GM19239 (cell line): ENCODE results near the gene SCCPDH.
"Not testable (repeated sequence)": the region's sequence is repeated elsewhere in the genome, so short reads cannot be mapped to it uniquely, and the experiment has no call there.

Experiments used
- DNase-seq: peaks from one replicate; pipeline ENCODE4 v3.0.0; 2011; ENCODE audit warnings: low spot score; ENCODE audit not compliant: insufficient read length
- FAIRE-seq: peaks from 2 replicates; lab custom pipeline; 2011; peaks lifted over from hg19 to GRCh38; lab: Jason Lieb, UNC

SCCPDH gene

DNA sequence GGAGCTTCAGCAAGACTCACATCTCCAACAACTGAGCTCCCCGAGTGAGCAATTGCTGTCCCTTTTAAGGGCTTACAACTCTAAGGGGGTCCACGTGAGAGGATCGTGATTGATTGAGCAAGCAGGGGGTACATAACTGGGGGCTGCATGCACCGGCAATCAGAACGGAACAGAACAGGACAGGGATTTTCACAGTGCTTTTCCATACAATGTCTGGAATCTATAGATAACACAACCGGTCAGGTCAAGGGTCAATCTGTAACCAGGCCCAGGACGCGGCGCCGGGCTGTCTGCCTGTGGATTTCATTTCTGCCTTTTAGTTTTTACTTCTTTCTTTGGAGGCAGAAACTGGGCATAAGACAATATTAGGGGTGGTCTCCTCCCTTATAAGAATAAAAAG lies 21.9 kb downstream of the SCCPDH start:
- not testable (repeated sequence) for DNase-seq, FAIRE-seq

DNA sequence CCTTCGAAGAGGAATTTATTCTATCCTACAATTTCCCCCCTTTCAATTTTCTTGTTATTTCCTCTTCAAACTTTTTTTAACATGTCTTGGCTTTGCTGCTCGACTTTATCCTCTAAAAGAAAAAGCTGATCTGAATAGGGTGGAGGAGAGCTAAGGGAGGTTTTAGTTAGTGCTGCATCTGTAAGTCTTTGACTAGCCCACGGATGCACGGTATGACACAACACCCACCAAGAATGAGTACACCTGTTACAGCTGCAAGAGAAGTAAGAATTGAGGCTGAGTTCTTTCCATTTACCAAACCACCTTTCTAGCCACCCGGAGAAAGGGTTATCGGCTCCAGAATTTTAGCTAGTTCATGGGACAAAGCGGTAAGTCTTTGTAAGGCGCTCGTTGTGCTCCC lies 23.8 kb downstream of the SCCPDH start:
- no peak for DNase-seq
- no peak for FAIRE-seq

DNA sequence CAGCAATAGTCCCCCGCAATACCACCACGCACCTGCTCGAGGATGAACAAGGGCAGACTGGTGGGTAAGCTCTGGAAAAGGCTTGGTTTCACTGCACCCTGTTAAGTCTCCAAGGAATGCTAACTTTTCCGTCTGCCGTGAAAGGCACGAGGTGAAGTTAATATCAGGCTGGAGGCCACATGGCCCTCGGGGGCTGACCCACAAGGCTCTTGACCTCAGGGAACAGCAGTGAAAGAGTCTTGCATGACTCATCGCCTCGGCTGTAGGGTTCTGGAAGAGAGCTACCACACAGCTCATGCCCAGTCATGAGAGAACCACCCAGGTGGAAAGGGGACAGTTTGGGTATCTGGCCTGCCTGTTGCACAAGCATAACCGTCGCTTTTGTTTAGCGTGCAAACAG lies 24.7 kb downstream of the SCCPDH start:
- FAIRE-seq (no peak), DNase-seq (no peak)

DNA sequence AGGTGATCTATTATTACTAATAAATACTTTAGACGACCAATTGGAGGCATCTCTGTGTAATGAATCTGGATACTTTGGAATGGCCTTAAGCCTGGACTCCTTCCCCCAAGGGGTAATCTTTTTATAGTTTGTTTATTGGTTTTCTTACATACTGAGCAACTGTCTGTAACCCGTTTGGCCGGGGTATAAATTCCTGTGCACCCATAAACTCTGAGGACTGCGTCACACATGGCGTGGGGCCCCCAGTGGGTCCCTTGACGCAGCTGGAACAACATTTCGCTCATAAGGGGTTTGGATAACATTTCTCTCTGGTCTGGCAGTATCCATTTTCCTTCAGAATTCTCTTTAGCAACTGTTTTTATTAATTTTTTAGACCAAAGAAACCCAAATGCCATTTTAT lies 26.5 kb downstream of the SCCPDH start:
- DNase-seq = no peak

DNA sequence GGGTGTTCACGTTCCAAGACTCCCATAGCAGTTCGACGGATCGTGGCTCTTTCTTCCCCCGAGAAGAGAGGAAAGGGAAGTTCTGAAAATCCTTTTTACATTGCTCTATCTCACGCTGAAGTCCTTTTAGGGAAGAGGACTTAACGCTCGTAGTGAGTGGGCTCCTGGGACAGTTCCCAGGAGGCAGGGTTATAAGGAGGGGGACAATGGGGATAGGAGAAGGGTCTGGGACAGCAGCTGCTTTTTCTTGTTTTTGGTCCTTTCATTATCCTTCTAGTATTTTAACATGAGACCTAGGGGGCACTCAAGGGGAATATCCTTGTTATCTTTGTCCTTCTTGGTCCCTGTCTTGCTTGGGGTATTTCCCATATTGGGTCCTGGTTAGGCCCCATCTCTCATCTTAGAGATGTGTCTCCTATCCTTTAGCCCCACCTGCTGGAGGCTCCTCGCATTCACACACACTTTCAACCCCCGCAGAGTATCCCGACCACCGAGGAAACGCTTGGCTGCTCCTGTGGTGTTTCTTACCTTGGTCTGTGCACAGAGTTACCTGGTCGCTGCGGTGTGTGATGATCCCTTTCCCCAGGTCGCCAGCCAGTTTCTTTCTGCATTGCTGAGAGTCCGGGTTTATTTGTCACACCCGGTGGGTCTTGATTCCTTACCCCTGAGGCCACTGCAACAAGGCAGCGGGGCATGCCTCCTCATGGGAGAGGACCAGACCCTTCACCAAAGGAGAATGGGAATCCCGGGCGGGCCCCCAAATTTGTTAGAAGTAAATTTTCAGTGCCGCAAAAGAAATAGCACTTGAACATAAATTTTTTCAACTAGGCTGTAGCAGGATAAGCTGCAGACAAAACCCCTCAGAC lies 29.7 kb downstream of the SCCPDH start:
- DNase-seq (peak; percentile 21), FAIRE-seq (peak; percentile 83)

More for the DNA sequence above, 26.5 kb downstream of the SCCPDH start:
- FAIRE-seq = no peak

DNA sequence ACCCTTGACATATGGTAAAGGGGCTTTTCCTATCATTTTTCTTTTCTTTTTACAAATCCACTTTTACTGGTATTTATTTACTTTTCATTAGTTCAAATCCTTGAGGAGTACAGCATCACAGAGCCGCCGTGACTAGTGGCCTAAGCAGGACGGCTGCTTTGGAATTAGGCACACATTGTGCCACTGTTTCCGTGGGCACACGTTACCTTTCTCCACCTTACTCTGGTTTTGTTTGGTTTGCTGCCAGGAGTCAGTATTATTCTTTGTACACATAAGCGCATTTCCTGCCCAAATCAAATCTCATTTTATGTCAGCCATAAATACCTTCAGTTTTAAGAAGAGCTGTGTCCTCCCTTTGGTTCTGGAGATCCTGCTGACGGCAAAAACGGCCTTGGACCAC lies 31.2 kb downstream of the SCCPDH start:
- DNase-seq = no peak
- no peak for FAIRE-seq

DNA sequence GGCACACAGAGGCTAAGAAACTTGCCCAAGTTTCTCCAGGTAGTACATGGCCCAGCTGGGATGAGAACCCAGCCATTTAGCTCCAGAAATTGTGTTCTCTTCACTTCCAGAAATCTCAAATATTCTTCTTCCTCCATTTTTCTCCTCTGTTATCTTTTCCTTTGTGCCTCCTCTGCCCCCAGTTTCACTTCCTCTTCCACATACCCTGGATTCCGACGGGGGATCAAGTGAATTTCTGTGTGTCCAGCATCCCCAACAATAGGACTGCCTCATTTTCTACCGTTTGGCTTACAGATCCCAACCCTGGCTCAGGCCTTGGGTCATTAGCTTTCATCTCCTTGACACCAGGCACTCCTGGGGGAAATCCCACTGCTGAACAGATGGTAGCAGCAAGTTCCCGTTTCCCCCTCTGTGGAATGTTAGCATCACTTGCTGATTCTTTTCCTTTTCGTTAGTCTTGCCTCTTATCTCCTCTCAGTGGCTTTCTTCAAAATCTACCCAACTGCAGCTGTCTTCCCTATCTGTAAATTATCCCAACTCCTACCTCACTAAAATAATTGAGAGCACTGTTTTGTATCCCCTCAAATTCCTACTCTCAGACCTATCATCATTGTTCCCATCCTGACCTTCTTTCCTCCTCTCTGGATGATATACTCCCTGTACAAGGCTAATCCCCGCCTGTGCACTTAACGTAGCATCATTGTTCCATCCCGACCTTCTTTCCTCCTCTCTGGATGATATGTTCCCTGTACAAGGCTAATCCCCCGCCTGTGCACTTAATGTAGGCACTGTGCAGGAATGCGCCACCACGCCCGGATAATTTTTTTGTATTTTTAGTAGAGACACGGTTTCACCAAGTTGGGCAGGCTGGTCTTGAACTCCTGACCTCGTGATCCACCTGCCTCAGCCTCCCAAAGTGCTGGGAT lies 36.5 kb downstream of the SCCPDH start:
- DNase-seq = no peak
- no peak for FAIRE-seq

DNA sequence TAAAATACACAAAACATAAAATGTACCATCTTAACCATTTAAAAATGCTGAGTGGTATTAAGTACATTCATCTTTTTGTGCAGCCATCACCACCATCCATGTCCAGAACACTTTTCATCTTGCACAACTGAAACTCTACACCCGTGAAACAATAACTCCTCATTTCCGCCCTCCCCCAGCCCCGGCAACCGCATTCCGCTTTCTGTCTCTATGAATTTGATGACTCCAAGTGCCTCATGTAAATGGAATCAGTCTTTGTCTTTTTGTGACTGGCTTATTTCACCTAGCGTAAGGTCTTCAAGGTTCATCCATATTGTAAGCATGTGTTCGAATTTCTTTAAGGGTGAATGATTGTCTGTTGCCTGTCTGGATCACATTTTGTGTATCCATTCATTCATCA lies 37.2 kb downstream of the SCCPDH start:
- DNase-seq (no peak), FAIRE-seq (no peak)

DNA sequence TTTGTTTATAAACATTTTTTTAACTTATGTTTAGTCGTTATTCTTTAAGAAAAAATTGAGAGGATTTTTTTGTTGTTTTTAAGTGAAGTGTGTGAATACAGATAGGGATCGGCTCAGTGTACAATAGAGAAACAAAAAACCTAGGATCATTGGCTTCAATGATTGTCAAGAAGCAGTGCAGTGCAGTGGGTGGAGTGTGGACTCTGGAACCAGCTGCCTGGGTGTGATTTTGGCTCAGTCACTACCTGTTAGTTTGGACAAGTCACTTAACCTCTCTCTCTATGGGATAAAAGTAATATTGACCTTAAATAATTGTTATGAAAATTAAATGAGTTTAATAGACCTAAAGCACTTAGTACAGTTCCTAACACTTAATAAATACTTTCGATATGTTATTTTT lies 41.3 kb downstream of the SCCPDH start:
- FAIRE-seq (no peak), DNase-seq (no peak)

DNA sequence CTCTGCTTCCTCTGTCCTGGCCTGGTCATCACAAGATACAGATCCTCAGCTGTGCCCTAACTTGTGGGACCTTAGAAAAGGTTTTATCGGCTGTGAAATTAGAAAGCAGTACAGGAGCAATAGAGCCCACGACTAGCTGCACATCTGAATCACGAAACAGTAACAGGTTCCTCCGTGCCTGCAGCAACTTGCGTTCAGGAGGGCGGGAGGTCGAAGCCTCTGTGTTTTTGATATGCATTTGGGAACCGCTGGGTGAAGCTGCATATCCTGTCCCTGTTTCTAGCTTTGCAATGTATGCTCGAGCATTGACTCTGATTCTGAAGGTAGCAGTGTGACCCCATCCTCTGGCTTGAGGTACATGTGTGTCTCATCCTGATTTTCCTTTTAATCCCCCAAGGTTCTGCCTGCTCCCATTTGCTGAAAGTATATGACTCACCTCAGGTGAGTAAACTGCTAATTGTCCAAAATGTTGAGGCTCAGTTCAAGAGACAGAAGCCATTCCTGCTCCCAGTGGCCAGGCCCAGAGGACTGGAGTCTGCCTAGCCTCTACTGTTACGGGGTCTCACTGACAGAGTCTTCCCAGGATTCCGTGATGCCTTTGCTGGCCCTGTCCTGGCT lies 44.3 kb downstream of the SCCPDH start:
- DNase-seq (no peak), FAIRE-seq (no peak)

DNA sequence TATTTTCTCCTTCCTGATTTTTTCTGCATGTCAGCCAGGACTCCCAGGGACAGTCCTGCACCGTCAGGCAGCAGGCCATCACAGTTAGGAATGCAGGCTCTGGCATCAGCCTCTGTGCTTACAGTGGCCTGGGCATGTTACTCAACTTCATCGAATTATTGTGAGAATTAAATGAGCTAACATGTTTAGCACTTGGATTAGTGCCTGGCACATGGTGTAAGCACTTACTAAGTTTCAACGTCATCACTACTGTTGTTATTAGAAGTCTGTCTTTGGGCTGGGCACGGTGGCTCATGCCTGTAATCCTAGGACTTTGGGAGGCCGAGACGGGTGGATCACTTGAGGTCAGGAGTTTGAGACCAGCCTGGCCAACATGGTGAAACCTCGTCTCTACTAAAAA lies 45.1 kb downstream of the SCCPDH start:
- FAIRE-seq = no peak
- DNase-seq = no peak

DNA sequence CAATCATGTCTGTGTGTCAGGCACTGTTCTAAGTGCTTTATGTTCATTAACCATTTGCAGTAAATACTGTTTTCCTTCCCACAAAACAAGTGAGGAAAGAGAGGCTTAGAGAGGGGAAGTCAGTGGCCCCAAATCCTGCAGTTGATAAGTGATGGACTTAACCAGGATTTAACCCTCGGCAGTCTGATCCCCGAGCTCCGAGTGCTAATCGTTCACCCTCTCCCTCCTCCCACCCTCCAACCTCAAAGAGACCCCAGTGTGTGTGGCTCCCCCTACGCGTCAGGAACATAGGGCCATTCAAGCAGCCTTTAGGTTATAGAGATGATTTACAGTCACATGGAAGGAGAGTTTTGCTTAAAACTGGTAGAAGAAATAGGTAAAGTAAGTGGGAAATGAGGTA lies 47.2 kb downstream of the SCCPDH start:
- no peak for DNase-seq
- FAIRE-seq = no peak

DNA sequence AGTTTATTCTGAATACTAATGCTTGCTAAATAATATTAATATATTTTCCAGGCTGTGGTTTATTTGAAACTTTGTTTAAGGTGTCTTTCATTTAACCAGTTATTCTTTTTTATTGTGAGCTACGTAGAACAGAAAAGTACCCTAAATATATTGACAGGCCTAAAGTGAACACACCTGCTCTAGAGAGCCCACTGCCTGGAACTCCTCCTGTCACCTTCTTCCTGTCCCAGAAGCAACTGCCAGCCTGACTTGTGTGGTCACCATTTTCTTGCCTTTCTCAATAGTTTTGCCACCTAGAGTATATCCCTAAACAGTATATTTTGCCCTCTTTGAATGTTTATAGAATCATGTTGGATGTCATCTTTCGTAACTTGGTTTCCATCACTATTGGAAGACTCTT lies 48.5 kb downstream of the SCCPDH start:
- FAIRE-seq (no peak), DNase-seq (no peak)

DNA sequence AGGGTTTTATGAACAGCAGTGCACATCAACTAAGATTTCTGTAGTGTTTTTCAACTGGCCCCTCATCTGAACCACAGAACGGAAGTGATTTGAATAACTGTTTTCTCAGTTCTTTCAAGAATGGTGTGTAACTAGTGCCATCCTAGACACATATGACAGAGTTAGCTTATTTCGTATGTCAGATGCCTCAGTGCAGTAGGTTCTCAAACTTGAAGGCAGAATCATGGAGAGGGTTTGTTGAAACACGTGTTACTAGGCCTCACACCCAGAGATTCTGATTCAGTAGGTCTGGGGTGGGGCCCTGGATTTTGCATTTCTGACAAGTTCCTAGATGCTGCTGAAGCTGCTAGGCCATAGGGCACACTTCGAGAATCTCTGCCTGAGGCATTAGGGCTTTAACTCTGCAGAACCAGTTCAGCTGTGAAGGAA lies 49.0 kb downstream of the SCCPDH start:
- FAIRE-seq (peak; percentile 87), DNase-seq (no peak)

DNA sequence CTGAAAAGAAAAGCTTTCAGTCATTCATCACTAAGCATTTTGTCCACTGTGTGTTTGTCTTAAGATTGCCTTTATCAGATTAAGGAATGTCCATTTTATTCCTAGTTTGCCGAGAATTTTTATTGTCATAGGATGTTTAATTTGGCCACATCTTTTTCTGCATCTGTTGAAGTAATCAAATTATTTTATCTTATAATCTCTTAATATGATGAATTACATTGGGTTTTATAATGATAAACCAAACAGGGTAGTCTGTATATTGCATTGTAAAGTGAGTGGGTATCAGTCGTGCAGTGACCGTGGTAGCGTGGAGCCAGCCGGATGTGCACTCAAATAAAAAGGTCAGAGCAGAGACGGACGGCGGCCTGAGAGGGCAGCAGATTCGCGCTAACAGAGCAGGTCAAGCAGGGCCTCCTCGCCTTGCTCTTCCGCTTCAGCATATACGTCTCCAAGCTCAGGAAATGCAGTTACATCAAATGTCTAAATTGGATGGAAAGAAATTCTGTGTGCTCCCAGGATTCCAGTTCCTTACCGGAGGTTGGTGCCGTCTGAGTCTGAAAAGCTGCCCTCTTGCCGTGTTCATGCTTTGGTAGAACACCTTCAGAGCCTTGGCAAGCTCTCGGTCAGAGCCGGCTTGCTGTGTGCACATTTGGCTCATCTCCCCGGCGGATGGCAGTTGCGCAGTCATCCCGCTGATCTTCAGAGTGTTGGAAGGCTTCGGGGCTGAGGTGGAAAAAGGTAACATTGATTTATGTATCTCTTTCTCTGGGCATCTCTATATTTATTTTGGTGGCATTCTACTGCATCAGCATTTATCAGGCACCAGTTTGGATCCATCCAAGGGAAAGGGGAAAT lies 51.5 kb downstream of the SCCPDH start:
- FAIRE-seq = no peak
- no peak for DNase-seq

DNA sequence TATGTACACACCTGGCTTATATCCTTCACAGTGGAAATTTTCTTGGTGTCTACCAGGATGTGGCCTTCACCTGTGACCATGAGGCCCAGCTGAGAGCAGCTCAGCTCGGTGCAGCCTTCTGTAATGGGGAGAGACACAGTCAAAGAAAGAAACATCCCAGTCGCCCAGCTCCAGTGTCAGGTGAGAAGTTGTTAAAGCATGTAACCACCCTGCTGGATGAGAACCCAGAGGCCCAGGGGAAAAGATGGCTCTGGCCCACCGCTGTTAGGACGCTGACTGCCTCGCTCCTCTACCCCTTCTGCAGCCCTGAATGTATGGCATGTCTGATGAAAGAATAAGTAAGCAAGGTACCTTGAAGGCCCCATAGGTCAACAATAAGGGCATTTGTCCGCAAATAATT lies 52.7 kb downstream of the SCCPDH start:
- FAIRE-seq = no peak
- DNase-seq = no peak

DNA sequence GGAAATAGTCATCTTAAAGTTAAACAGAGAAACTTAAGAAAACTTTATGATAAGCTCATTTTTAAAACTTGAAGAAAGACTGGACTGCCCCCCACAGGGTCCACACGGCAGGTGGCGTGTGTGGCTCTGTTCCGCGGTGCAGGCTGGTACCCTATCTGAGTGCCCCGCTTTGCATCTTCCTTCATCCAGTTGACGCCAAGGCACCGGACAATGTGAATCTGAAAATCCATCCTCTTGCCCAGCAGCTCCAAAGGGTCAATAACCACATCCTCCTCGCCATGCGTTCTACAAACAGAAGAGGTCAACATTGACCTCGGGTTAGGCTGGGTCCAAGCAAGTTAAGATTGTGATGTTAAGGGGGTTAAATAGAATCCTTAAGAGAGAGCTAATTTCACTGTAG lies 54.5 kb downstream of the SCCPDH start:
- FAIRE-seq = no peak
- DNase-seq = no peak

DNA sequence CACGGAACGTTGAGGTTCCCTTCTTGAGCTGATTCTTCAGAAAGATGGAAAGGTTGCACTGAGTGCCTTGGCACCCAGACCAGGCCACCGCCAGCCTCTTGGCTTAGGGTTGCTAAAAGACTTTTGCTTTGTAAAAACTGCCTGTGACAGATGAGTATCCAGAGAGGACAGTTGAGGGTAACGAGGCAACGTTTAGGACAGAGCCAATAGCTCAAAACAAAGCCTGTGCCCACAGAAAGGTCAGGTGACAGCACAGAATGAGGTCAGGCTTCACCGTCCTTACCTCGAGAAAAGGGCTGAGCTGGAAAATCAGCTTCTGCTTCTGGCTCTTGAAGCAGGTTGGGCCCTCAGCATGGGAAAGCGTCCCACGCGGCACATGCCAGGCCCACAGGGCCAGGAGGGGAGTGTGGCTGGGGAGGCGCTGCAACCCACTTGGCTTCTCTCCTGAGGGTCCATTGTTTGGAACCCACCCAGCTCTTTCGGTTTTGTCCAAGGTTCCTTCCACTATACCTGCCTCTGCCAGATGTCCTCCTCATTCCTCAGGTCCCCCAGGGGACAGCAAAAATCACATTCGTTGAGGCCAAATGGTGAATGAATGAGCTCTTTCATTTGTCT lies 55.5 kb downstream of the SCCPDH start:
- no peak for FAIRE-seq
- no peak for DNase-seq

DNA sequence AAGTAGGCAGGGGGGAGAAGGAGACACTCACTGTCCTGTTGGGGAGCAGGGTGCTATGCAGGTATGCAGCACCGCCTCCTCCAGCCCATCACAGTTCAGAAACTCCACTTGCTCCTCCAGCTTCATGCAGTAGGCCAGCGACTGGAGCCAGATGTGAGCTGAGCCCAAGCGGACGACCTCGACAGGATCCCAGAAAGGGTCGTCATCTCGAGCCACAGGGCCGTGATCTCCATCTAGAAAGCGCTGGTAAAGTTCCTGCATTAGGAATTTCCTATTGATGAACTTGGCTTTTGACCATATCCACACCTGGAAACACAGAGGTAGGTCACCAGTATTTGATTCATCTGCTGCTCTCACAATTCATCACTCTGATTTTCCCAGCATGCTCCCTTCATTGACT lies 56.1 kb downstream of the SCCPDH start:
- FAIRE-seq (no peak), DNase-seq (no peak)
